ENCODE data around the gene NAV3. TPM values are rescaled to one million over a fixed set of nuclear protein-coding genes. Genes with fewer than 3 reads are reported as not detected.

Gene NAV3
- total and polyA plus RNA-seq, 9 of the 15 experiments (the other 6 are each of a cell fraction or from before 2014, with no cell fraction given): 0.04 TPM; not detected in 8

DNA sequence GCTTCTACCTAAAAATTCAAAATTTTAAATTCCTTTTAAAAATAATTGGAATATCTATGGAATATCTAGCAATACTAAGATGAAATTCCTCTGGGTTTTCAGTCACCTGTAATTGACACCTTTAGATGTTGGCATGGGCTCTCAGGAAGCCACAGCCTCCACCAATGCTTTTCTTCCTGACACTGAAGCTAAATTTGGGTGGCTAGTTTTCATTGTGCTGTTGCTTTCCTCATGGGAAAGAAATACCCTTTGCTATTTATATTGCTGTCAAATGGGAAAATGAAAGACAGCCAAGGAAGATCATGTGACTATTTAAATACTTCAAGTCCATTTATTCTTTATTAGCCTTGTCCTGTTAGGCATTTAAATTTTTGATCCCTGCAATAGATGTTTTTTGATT is 313.0 kb downstream of the NAV3 start:
- ChIA-PET CTCF (ENCODE audit: low intra/inter-chr PET ratio) (no interaction called here), POLR2A (no interaction called here)
- no peak for FAIRE-seq
- no peak for DNase-seq (ENCODE audit: extremely low read depth in 1 of 4, low spot score in 3 of 4)
- no peak for ATAC-seq
- in situ Hi-C loops (cut with MboI) (no loop called here), intact Hi-C loops (cut with micrococcal nuclease) (no loop called here)
- Histone ChIP-seq H2AFZ (ENCODE audit: low read depth, low read length) (no peak overlapping the region), H3K4me1 (replicated peaks in 1 of 2; ENCODE audit: control insufficient read depth in 2 of 2, insufficient read depth in 2 of 2, low read length in 2 of 2) (no peaks in the 10 kb centered on the region), H3K36me3 (ENCODE audit: control insufficient read depth, insufficient read depth, low read length) (no peaks in the 10 kb centered on the region), H4K20me1 (replicated peaks; ENCODE audit: control insufficient read depth, insufficient read depth, low read length) (no peaks in the 10 kb centered on the region), H3K4me2 (ENCODE audit: insufficient read depth, low read length) (no peak overlapping the region), H3K79me2 (ENCODE audit: control insufficient read depth, insufficient read depth, low read length) (no peaks in the 10 kb centered on the region), H3K9me3 (replicated peaks; ENCODE audit: control insufficient read depth, insufficient read depth, low read depth, low read length) (no peaks in the 10 kb centered on the region), H3K27ac (ENCODE audit: extremely low read depth, low read depth, low read length) (no peak overlapping the region), H3K4me3 (no peak overlapping the region), H3K9me1 (ENCODE audit: control insufficient read depth, insufficient read depth, low read length) (no peaks in the 10 kb centered on the region), H3K9ac (ENCODE audit: insufficient read depth in 1 of 2, low read depth in 2 of 2, low read length in 2 of 2) (no peak overlapping the region), H3K27me3 (ENCODE audit: control insufficient read depth in 2 of 2, insufficient read depth in 2 of 2, low read length in 2 of 2) (no peaks in the 10 kb centered on the region)
- BruUV-seq (replicated peaks): no TSS peak
- TF ChIP-seq SMAD4 (CRISPR knock-in tag; conservative IDR thresholded peaks at IDR 0.05) (no peak), NCOA2 (IDR thresholded peaks at IDR 0.05; ENCODE audit: partially characterized antibody in 2 of 2) (no peak), U2AF2 (optimal IDR thresholded peaks at IDR 0.05; ENCODE audit: low read depth, low read length) (no peak), ZFX (CRISPR knock-in tag; IDR thresholded peaks at IDR 0.05) (no peak), NRF1 (conservative IDR thresholded peaks at IDR 0.05 in 1 of 2, IDR thresholded peaks at IDR 0.05 in 1 of 2) (no peak), HDAC3 (IDR thresholded peaks at IDR 0.05; ENCODE audit: borderline replicate concordance, partially characterized antibody) (no peak)
- TF ChIP-seq, protein P1, sequence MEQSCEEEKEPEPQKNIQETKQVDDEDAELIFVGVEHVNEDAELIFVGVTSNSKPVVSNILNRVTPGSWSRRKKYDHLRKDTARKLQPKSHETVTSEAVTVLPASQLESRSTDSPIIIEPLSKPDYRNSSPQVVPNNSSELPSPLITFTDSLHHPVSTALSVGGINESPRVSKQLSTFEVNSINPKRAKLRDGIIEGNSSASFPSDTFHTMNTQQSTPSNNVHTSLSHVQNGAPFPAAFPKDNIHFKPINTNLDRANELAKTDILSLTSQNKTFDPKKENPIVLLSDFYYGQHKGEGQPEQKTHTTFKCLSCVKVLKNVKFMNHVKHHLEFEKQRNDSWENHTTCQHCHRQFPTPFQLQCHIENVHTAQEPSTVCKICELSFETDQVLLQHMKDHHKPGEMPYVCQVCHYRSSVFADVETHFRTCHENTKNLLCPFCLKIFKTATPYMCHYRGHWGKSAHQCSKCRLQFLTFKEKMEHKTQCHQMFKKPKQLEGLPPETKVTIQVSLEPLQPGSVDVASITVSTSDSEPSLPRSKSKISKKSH (CRISPR knock-in tag; IDR thresholded peaks at IDR 0.05): no peak
